ENCODE results near the gene TIAM1. TPM values are rescaled to one million over a fixed set of nuclear protein-coding genes. Genes with fewer than 3 reads are reported as not detected.

The TIAM1 gene
- total and polyA plus RNA-seq, 12 donors, result 6.5 to 33.3 (median 15.9) TPM

DNA sequence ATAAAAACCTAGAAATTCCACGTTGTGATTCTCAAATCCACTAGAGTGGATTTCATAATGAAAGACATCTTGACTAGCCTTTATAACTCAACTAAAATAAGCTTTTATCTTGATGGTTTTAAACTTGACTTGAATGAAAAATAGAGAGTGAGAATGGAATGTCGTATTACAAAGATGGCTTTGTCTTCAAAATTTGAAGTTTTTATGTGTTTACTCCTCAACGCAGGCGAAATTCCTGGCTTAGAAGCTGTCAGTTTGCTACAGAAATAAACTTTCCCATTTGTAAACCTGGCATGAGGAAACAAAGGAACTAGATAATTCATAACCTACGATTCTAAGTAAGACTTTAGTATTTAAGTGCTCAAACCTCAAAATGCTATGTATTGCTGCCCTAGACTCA, 215.8 kb downstream of the TIAM1 start:
- Histone ChIP-seq H3K4me3 (no peak overlapping the region), H3K36me3 (replicated peaks in 1 of 2) (peaks cover 0 to 17% of the 10 kb centered on the region in 2 donors), H3K27ac (no peak overlapping the region), H3K4me1 (replicated peaks in 1 of 2) (peaks cover 0 to 6% of the 10 kb centered on the region in 2 donors), H3K27me3 (no peaks in the 10 kb centered on the region), H3K9me3 (replicated peaks in 1 of 3) (no peaks in the 10 kb centered on the region)
- intact Hi-C loops (cut with DNase I), result no loop called here
- 71 to 76% (median 75%) methylated on average over 5 of the region's 5 CpGs for WGBS, 4 donors
- no peak for TF ChIP-seq POLR2A (IDR thresholded peaks at IDR 0.05)
- TF ChIP-seq, protein P1, sequence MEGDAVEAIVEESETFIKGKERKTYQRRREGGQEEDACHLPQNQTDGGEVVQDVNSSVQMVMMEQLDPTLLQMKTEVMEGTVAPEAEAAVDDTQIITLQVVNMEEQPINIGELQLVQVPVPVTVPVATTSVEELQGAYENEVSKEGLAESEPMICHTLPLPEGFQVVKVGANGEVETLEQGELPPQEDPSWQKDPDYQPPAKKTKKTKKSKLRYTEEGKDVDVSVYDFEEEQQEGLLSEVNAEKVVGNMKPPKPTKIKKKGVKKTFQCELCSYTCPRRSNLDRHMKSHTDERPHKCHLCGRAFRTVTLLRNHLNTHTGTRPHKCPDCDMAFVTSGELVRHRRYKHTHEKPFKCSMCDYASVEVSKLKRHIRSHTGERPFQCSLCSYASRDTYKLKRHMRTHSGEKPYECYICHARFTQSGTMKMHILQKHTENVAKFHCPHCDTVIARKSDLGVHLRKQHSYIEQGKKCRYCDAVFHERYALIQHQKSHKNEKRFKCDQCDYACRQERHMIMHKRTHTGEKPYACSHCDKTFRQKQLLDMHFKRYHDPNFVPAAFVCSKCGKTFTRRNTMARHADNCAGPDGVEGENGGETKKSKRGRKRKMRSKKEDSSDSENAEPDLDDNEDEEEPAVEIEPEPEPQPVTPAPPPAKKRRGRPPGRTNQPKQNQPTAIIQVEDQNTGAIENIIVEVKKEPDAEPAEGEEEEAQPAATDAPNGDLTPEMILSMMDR (IDR thresholded peaks at IDR 0.05), result no peak
- no peak for DNase-seq

DNA sequence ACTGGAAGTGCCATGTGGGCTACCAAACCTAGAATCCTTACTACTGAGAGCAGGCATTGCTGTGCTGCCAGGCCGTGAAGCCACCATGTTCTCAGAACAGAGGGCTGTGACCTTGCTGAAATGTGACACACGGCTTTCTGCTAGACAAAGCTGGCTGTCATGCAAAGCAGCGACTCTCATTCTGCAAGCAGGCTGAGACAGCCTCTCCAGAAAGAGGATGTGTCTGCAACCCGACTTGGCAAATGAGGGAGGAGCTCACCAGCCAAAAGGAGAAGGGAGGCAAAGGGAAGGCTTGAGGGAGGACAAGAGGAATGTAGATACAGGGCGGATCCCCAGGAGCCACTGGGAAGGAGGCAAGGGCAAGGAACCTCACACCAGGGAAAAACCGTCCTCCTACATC, 220.1 kb downstream of the TIAM1 start:
- TF ChIP-seq, protein P1 (IDR thresholded peaks at IDR 0.05), result no peak
- no peak for TF ChIP-seq POLR2A (IDR thresholded peaks at IDR 0.05)
- no peaks in the 10 kb centered on the region for H3K9me3 ChIP-seq (replicated peaks in 1 of 3)
- WGBS, 4 donors, result 28 to 41% (median 37%) methylated on average over 6 of the region's 6 CpGs
- H3K4me3 ChIP-seq, result no peak overlapping the region
- H3K36me3 ChIP-seq (replicated peaks in 1 of 2), result peaks cover 0 to 28% of the 10 kb centered on the region in 2 donors
- peak in 5 of 7 donors; percentile 32 to 41 (median 33) for DNase-seq
- peak overlapping the region in 1 of 5 donors; percentile 22 for H3K27ac ChIP-seq
- no peaks in the 10 kb centered on the region for H3K27me3 ChIP-seq
- intact Hi-C loops (cut with DNase I), result no loop called here
- H3K4me1 ChIP-seq (replicated peaks in 1 of 2), result no peaks in the 10 kb centered on the region

DNA sequence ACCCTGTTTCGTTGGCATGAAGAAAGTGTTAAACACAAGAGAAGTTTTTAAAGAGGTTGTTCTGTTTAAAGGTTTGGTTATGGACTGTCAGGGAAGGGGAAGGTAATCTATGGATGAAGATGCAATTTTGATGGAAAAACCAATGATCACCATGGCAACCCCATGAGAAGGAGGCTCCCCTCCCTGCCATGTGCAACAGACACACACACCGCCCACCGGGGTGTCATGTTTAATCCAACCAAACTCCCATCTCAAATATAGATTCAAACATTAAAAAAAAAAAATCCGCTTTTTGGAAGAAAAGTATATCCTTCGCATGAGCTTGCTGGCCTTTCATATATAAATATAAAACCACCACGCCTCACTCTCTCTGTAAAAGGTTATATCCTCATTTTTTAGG, 224.9 kb downstream of the TIAM1 start:
- Histone ChIP-seq H3K36me3 (replicated peaks in 1 of 2) (peaks cover 0 to 12% of the 10 kb centered on the region in 2 donors), H3K4me3 (no peak overlapping the region), H3K4me1 (replicated peaks in 1 of 2) (no peaks in the 10 kb centered on the region), H3K27ac (no peak overlapping the region), H3K9me3 (replicated peaks in 1 of 3) (no peaks in the 10 kb centered on the region), H3K27me3 (no peaks in the 10 kb centered on the region)
- no peak for DNase-seq
- intact Hi-C loops (cut with DNase I), result no loop called here
- TF ChIP-seq, protein P1 (IDR thresholded peaks at IDR 0.05), result no peak
- TF ChIP-seq POLR2A (IDR thresholded peaks at IDR 0.05), result no peak
- 83 to 94% (median 90%) methylated on average over 6 of the region's 6 CpGs for WGBS, 4 donors

DNA sequence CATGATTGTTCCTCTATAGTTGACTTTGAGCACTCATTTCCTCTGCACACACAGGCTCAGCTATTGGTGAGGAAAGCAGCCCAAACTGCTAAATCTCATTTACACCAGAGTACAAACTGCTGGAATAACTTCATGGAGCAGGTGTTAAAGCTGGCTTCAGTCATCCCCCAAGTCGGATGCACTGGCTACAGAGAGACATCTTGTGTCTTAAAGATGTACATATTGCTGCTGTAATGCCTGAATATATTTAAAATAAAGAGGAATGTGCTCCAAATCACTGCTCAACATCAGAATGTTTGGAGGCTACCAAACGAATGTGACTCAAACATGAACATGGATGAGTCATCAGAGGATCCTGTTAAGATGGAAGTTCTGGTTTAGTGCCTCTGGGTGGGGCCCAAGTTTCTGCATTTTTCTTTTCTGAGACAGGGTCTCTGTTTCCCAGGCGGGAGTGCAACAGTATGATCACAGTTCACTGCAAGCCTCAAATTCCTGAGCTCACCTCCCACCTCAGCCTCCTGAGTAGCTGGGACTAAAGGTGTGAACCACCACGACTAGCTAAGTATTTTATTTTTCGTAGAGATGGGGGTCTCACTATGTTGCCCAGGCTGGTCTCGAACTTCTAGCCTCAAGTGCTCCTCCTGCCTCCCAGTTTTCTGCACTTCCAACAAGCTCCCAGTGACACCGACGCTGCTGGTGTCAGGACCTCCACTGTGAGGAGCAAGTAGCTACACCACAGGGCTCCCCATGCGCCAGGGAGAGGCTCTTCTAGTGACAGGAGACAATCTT, 226.7 kb downstream of the TIAM1 start:
- no peak for TF ChIP-seq POLR2A (IDR thresholded peaks at IDR 0.05)
- TF ChIP-seq, protein P1 (IDR thresholded peaks at IDR 0.05), result no peak
- H3K27ac ChIP-seq, result peak overlapping the region in 1 of 5 donors; percentile 20

More for the DNA sequence above, 226.7 kb downstream of the TIAM1 start:
- no peak for DNase-seq
- Histone ChIP-seq H3K4me3 (no peak overlapping the region), H3K4me1 (replicated peaks in 1 of 2) (no peaks in the 10 kb centered on the region), H3K9me3 (replicated peaks in 1 of 3) (no peaks in the 10 kb centered on the region), H3K36me3 (replicated peaks in 1 of 2) (peaks cover 0 to 5% of the 10 kb centered on the region in 2 donors), H3K27me3 (no peaks in the 10 kb centered on the region)
- 72 to 82% (median 74%) methylated on average over 9 of the region's 9 CpGs for WGBS, 4 donors
- intact Hi-C loops (cut with DNase I), result no loop called here

Data from adrenal gland (tissue), 12 donors.